G401.6 (cell line): ENCODE results near the gene C2orf68.
"Not testable (repeated sequence)": the region's sequence is repeated elsewhere in the genome, so short reads cannot be mapped to it uniquely, and the experiment has no call there.

Experiments used
- FAIRE-seq: peaks from 2 replicates; lab custom pipeline; 2012; peaks lifted over from hg19 to GRCh38; lab: Jason Lieb, UNC

The C2orf68 gene

DNA sequence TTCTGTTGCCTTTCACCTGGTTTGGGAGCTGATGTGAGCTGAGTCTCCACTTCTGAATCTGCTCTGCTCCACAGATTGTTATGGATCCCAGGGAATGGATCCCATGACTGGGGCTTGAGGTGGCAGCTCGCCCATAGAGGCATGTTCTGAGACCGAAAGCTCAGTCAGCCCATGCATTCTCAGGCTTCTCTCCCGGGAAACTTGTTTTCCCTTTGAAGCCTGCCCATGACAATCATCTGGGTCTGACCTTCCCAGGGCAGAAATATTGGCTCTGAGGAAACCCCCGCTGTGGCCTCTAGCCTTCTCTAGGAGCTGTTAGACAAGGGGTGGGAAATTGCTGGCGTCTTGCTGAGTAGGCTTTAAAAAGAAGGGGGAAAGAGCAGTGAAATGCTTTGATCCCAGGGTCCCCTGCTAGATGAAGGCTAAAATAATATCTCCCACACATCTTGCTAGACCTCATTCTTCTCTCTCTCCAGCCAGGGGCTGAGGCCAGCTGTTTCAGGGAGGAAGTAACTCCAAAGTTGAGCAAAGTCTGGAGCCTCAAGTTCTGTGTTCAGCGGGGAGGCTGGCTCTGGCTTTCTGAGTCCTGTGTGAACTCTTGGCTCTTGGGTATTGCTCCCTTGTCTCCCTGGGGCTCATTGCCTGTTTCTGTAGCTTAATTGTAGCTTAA, 32.5 kb downstream of the C2orf68 start:
- FAIRE-seq: no peak

DNA sequence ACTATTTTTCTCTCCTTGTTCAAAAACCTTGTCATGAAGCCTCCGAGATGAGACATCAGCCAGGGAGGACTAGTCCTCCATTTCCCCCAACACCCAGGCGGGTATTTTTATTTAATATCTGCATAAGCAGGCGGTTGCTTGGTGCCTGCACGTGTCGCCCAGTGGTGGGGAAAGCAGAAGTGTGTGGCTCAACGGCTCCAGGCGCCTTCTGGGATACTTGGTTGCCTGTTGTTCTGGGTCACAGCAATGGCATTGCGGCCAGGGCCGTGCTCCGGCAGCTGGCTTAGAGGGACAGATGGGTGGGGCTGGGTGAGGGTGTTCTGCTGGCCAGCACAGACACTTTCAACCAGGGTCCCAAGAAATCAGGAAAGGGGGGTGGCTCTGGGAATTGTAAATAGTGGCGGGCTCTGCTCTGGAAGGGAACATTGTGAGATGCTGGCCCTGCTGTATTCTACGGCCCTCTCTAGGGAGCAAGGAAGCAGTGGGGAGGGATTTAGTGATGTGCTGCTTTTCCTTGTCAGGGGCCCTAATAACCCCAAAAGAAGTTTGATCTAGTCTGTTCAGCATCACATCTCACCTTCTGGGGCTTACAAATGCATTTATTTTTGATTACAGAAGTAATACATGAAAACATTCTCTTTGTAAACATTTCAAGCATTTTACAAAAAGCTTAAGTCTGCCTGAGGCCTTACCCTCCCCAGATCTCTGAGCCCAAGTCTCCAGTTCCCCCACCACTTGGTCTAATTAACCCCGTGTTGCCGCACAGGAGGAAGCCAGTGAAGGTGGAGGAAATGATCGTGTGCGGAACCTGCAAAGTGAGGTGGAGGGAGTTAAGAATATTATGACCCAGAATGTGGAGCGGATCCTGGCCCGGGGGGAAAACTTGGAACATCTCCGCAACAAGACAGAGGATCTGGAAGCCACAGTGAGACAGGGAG, 33.4 kb downstream of the C2orf68 start:
- FAIRE-seq: no peak

GRCh38 chr2:85577386-85578242, 34.3 kb downstream of the C2orf68 start, which contains the start of gene VAMP8:
Gene VAMP8, plus strand, starts transcription at chr2:85577586. Its CDS starts 61 bp downstream, at chr2:85577647.
- FAIRE-seq: no peak

DNA sequence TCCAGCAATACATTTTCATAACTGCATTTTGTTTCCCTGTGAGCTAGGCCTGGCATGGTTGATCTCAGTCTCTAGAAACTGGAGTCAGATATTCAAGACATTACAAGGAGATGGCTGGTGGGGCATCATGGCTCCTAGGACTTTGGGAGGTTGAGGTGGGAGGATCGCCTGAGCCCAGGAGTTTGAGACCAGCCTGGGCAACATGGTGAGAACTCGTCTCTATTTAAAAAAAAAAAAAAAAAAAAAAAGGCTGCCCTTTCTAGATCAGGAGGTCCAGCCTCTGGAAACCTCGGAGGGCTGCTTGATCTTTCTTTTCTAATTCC, 34.8 kb downstream of the C2orf68 start:
- no peak for FAIRE-seq

DNA sequence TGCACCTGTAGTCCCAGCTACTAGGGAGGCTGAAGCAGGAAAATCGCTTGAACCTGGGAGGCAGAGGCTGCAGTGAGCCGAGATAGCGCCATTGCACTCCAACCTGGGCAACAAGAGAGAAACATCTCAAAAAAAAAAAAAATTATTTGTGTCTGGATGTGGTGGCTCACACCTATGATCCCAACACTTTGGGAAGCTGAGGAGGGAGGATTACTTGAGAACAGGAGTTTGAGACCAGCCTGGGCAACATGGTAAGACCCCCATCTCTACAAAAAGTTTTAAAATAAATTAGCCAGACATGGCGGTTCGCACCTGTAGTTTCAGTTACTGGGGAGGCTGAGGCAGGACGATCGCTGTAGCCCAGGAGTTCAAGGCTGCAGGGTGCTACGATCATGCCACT, 36.1 kb downstream of the C2orf68 start:
- no peak for FAIRE-seq

- no peak for FAIRE-seq
Measured at GRCh38 chr2:85566265-85566664, 45.6 kb downstream of the C2orf68 start.

DNA sequence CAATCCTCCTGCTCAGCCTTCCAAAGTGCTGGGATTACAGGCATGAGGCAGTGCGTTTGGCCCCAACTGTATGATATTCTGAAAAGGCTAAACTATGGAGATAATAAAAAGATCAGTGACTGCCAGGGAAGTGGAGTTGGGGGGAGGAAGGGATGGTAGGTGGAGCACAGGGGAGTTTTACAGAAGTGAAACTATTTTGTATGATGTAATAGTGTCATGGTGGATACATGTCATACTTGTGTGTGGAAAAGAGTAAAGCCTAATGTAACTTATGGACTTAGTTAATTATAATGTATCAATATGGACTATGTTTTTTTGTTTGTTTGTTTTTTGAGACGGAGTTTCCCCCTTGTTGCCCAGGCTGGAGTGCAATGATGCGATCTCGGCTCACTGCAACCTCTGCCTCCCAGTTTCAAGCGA, 47.7 kb downstream of the C2orf68 start:
- no peak for FAIRE-seq

DNA sequence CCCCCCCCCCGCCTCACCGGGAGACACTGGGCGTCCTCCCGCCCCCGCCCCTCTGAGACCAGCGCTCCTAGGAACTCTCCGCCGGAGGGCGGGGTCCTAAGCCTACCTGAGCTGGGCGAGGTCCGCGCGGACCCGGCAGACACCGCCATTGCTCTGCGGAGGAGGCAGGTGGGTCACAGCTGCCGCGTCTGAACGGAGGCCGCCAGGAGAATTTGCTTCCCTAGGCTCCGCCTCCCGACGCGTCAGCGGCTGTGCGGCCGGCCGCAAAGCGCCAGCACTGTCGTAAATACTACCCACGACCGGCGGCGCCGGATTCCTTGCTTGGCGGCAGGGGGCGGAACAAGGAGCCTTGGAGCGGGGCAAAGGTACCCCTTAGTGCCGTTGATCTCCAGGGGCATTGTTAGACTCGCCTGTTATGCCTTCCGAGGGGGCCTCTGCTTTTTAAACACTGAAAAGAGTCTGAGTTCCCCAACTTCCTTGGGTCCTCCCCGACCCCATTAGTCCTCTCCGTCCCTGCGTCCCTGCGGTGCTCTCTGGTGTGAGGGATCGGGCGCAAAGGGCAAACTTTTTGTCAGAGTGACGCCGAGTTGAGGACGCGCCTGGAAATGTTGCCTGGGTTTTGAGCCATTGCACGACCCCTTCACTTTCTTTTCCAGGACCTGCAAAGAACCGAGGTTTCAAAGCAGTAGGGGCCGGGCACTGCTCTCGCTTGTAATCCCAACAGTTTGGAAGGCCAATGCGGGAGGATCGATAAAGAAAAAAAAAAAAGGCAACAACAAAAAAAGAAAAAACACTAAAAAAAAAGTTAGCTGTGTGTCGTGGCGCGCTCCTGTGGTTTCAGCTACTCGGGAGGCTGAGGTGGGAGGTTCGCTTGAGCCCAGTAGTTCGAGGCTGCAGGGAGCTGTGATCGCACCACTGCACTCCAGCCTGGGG, 50.3 kb downstream of the C2orf68 start, which contains the start of gene GGCX:
Gene GGCX (minus strand): TSS at position 214 of the 933 bp plus-strand sequence. CDS start 65 bp downstream, at position 149.
- FAIRE-seq: peak; percentile 90

DNA sequence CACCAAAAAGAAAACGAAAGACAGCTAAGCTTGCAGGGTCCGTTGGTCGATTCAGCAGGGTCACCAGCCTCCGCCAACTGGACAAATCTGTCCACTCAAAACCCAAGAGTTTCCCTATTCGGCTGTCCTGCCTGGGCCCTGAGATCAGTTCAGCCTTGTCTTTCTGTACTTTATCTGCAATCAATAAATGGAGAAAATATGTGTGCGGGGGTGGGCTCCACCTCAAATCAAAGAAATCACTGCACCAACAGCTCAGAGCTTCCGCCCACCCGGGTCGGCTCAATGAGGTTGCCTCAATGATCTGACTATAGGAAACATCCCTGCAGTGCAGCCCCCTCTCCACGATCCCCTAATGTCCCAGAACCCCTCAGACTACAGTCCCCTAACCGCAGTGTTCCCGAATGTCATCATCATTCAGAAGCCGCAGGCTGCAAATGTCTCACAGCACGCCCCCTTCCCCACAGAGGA, 51.0 kb downstream of the C2orf68 start:
- no peak for FAIRE-seq

DNA sequence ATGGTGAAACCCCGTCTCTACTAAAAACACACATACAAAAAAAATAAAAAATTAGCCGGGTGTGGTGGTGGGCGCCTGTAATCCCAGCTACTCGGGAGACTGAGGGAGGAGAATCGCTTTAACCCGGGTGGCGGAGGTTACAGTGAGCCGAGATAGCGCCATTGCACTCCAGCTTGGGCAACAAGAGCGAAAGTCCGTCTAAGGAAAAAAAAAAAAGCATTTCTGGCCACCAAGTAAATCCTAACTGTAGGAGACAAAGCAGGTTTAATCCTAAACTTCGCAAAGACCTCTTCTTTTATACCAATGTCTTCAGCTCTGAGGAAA, 51.5 kb downstream of the C2orf68 start:
- FAIRE-seq: not testable (repeated sequence)

DNA sequence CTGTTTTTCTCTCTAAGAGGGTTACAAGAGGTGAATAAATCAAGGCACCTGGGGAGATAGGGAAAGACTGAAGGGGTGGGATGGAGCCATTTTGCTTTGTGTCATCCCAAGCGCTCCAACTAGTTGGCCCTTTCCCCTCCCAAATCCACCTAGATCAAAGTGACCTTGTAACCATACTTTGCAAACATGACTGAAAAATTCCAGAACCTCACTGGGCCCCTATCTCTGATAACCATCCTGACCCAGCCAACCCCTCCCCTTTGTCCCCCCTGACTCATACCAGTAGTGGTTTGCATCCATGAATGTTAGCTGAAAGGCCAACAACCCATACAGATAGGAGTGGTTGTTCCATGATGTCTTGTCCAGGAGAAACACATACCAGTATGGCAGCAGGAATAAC, 53.7 kb downstream of the C2orf68 start:
- no peak for FAIRE-seq

DNA sequence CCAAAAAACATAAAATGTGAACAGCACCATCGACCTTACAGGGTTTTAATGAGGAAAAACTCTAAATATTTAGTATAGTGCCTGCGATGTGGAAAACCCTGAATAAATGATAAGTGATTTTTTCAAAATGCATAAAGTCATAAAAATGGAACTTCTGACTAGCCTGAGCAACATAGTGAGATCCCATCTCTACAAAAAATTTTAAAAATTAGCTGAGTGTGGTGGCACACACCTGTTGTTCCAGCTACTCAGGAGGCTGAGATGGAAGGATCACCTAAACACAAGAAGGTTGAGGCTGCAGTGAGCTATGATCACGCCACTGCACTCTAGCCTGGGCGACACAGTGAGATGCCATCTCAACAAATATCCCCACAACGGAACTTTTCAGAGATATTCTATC, 54.7 kb downstream of the C2orf68 start:
- no peak for FAIRE-seq
